Common myeloid progenitor, CD34-positive (primary cell): ENCODE measurements around the gene FGFR1OP2.
"Not testable (repeated sequence)": the region's sequence is repeated elsewhere in the genome, so short reads cannot be mapped to it uniquely, and the experiment has no call there.

Source experiments
- CTCF ChIA-PET: fragments of 350-600 bp; sonication (Branson Sonifier 250); formaldehyde crosslinking; loops from one replicate; lab custom pipeline; 2021; ENCODE audit warnings: antibody characterized with exemption; lab: Charles Lee
- POLR2A ChIA-PET: fragments of 350-600 bp; sonication (Branson Sonifier 250); formaldehyde crosslinking; loops from one replicate; lab custom pipeline; 2021; ENCODE audit warnings: antibody characterized with exemption; lab: Charles Lee
- DNase-seq, 3 donors: peaks; one replicate each; pipeline versions ENCODE4 v3.0.0 to v3.0.0-alpha.2; 2013
- H3K27ac ChIP-seq, 2 experiments: 1 replicate in 1 of 2; 2 replicates in 1 of 2; pipeline ENCODE4 v1.7.0; 2013; ENCODE audit warnings: inconsistent platforms in 2 of 2, low read length in 2 of 2, mild to moderate bottlenecking in 2 of 2, low read depth in 1 of 2, moderate library complexity in 1 of 2; ENCODE audit not compliant: severe bottlenecking in 2 of 2, insufficient read depth in 1 of 2, poor library complexity in 1 of 2
- H3K27me3 ChIP-seq, 5 experiments: replicated peaks in 2 of 5; 1 replicate in 3 of 5; 2 replicates in 2 of 5; pipeline versions ENCODE4 v1.6.1 to v1.7.0; 2013; ENCODE audit warnings: low read length in 4 of 5, mild to moderate bottlenecking in 2 of 5, moderate library complexity in 2 of 5, inconsistent platforms in 1 of 5; ENCODE audit not compliant: insufficient read depth in 5 of 5, control insufficient read depth in 4 of 5
- H3K36me3 ChIP-seq, 4 experiments: 1 replicate in 2 of 4; 2 replicates in 2 of 4; pipeline versions ENCODE4 v1.6.1 to v1.7.0; 2013; ENCODE audit warnings: low read length in 3 of 4, control low read depth in 1 of 4, mild to moderate bottlenecking in 1 of 4; ENCODE audit not compliant: control insufficient read depth in 4 of 4, insufficient read depth in 4 of 4
- H3K4me1 ChIP-seq, 4 experiments: 1 replicate in 3 of 4; 2 replicates in 1 of 4; pipeline versions ENCODE4 v1.6.1 to v1.7.1; 2013; ENCODE audit warnings: low read length in 3 of 4, mild to moderate bottlenecking in 3 of 4, control low read depth in 1 of 4, inconsistent platforms in 1 of 4, moderate library complexity in 1 of 4; ENCODE audit not compliant: control insufficient read depth in 4 of 4, insufficient read depth in 4 of 4; ENCODE audit errors: control extremely low read depth in 1 of 4
- H3K4me3 ChIP-seq, 7 experiments: 1 replicate in 4 of 7; 2 replicates in 3 of 7; pipeline versions ENCODE4 v1.5.1 to v1.7.0; 2013; ENCODE audit warnings: mild to moderate bottlenecking in 7 of 7, low read length in 6 of 7, moderate library complexity in 6 of 7, inconsistent platforms in 2 of 7, low read depth in 2 of 7, control low read depth in 1 of 7; ENCODE audit not compliant: insufficient read depth in 4 of 7, control insufficient read depth in 1 of 7; ENCODE audit errors: extremely low read depth in 1 of 7
- H3K9me3 ChIP-seq, 5 experiments: 1 replicate in 4 of 5; 2 replicates in 1 of 5; pipeline versions ENCODE4 v1.6.1 to v1.7.1; 2013; ENCODE audit warnings: low read length in 4 of 5, mild to moderate bottlenecking in 2 of 5, inconsistent platforms in 1 of 5, low read depth in 1 of 5, moderate library complexity in 1 of 5; ENCODE audit not compliant: control insufficient read depth in 4 of 5, insufficient read depth in 2 of 5; ENCODE audit errors: control extremely low read depth in 1 of 5
- WGBS: methylation state at CpG from one replicate; pipeline ENCODE4 v1.1.5; 2013; ENCODE audit not compliant: insufficient coverage; 5-methylcytosine and 5-hydroxymethylcytosine counted together

Gene FGFR1OP2

DNA sequence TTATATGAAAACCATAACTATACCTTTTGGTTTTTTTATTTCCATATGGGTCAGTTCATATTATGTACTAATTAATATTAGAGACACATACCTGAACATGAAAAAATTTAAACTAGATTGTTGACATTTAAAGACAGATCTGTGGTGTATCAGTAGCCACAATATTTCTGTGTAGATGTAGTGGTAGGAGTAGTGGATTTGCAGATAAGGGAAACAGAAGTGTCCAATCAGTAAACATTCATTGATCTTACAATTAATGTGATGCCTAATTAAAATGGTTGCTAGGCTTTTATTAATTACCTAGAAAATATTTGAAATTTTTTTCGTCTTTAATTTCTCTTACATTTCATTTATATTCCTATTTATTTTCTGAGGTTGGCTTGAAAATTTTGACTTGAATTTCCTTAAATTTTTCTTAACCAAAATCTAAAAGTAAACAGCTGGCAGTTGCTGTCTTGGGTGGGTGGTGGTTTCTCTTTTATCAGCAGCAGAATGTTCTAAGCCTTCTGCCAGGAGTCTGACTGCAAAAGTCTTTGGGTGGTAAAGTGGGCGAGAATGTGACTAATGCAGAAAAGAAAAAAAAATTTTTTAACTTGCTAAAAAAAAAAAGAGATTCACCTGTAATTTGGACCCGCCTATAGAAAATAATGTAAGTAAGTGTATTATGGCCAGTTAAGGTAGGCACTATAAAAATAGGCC is 2.4 kb downstream of the FGFR1OP2 start:
- Histone ChIP-seq H3K36me3 (peaks cover 0 to 2% (median 0%) of the 10 kb centered on the region in 4 experiments), H3K4me3 (peak overlapping the region in 6 of 7 experiments; percentile 51 to 99 (median 96)), H3K27ac (peak overlapping the region; percentile 96 to 98), H3K27me3 (no peaks in the 10 kb centered on the region), H3K9me3 (peaks cover 0 to 2% (median 0%) of the 10 kb centered on the region in 5 experiments), H3K4me1 (peaks cover 19 to 56% (median 45%) of the 10 kb centered on the region in 4 experiments)
- peak; percentile 40 to 79 (median 69) for DNase-seq
- WGBS = 14% methylated on average over 1 of the region's 3 CpGs
- CTCF ChIA-PET = interaction anchor here (1.1 kb wide), 1 partner anchor 14 kb away, joined by 3 read pairs; no protein-coding TSS in a partner anchor
- POLR2A ChIA-PET = no interaction called here

DNA sequence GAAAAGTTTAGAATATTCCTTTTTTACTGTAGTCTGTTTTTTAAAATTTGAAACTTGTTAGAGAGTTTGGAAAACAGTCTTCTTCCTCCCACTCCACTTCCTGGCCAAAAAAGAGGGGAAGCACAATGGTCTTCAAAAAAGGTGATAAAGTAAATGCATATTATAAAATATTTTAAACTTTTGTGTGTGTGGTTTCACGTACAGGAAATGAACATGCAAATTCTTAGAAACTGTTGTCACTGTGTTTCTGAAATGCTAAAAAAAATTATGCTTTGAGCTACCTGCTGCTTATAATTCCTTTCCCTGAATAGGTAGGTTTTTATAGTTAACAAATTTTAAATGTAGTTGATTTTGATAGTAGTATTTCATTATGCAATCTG is 2.9 kb downstream of the FGFR1OP2 start:
- DNase-seq = peak; percentile 50 to 82 (median 68)
- peak overlapping the region; percentile 96 to 98 for H3K27ac ChIP-seq

DNA sequence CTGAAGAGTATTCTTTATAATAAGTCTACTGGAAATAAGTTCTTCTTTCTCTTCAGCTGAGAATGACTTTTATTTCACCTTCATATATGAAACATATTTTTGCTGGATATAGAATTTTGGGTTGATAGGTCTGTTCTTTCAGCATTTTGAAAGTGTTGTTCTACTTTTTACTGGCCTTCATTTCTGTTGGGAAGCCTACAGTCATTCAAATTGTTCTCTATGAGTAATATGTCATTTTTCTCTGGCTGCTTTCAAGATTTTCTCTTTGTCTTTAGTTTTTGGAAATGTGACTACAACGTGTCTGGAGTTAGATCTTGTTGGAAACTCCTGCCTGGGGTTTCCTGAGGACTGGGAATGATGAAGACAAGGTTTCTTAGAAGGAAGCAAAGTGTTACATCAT is 10.0 kb downstream of the FGFR1OP2 start:
- Histone ChIP-seq H3K4me1 (peaks cover 3 to 24% (median 8%) of the 10 kb centered on the region in 4 experiments), H3K36me3 (peaks cover 7 to 24% (median 15%) of the 10 kb centered on the region in 4 experiments), H3K27me3 (no peaks in the 10 kb centered on the region), H3K4me3 (no peak overlapping the region), H3K27ac (no peak overlapping the region), H3K9me3 (peaks cover 0 to 23% (median 2%) of the 10 kb centered on the region in 5 experiments)
- CTCF ChIA-PET = no interaction called here
- POLR2A ChIA-PET = no interaction called here
- DNase-seq = no peak
- WGBS = no CpG with 5 or more reads among the region's 1 CpG

More for the DNA sequence above, 2.9 kb downstream of the FGFR1OP2 start:
- no CpG with 5 or more reads among the region's 1 CpG for WGBS
- ChIA-PET CTCF (interaction anchor here (1.1 kb wide), 1 partner anchor 13 kb away, joined by 3 read pairs; no protein-coding TSS in a partner anchor), POLR2A (interaction anchor here (0.8 kb wide), 1 partner anchor 75 kb away, joined by 3 read pairs; no protein-coding TSS in a partner anchor)
- H3K4me1 ChIP-seq = peaks cover 14 to 51% (median 40%) of the 10 kb centered on the region in 4 experiments
- peaks cover 0 to 2% (median 0%) of the 10 kb centered on the region in 5 experiments for H3K9me3 ChIP-seq
- peak overlapping the region in 6 of 7 experiments; percentile 51 to 99 (median 96) for H3K4me3 ChIP-seq
- peaks cover 0 to 6% (median under 1%) of the 10 kb centered on the region in 4 experiments for H3K36me3 ChIP-seq
- no peaks in the 10 kb centered on the region for H3K27me3 ChIP-seq

DNA sequence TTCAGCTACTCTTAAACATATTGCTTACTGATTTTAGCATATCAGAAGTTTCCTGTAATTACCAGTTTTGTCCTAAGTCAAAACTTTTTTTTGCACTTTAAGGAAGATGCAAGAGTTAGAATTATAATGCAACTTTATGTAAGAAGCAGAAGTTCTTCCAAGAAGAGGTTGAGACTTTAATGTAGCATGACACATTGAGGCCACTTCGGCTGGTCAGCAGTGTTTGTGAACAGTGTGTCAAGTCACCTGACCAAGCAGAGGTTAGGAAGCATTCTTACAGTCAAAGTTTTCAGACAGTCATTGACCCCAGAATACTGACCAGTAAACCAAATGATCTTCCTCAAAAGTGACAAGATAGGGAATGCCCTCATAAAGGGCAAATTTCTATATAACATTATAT is 15.2 kb downstream of the FGFR1OP2 start:
- POLR2A ChIA-PET = interaction anchor here (0.5 kb wide), 1 partner anchor 35 kb away, joined by 3 read pairs; no protein-coding TSS in a partner anchor
- peak in 2 of 3 donors; percentile 37 to 54 for DNase-seq
- peaks cover 5 to 26% (median 12%) of the 10 kb centered on the region in 4 experiments for H3K4me1 ChIP-seq
- CTCF ChIA-PET = no interaction called here
- peaks cover 13 to 34% (median 24%) of the 10 kb centered on the region in 4 experiments for H3K36me3 ChIP-seq
- no peaks in the 10 kb centered on the region for H3K27me3 ChIP-seq
- H3K27ac ChIP-seq = peak overlapping the region in 1 of 2 experiments; percentile 61
- 33% methylated on average over 1 of the region's 1 CpG for WGBS
- H3K4me3 ChIP-seq = peak overlapping the region in 2 of 7 experiments; percentile 1 to 23
- peaks cover 0 to 7% (median 0%) of the 10 kb centered on the region in 5 experiments for H3K9me3 ChIP-seq

DNA sequence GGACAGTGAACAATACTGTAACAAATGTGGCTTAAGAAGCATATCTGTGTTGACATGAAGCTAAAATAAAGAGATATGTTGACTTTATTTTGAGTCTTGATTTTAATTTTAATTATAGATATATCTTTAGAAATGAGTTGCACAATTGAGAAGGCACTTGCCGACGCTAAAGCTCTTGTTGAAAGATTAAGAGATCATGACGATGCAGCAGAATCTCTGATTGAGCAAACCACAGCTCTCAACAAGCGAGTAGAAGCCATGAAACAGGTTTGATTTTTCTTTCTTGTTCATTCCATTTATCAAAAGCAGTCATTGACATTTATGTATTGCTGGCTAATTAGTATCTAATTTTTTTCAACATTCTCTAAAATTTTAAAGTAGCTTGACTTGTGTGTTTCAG is 15.8 kb downstream of the FGFR1OP2 start:
- Histone ChIP-seq H3K36me3 (peaks cover 13 to 31% (median 23%) of the 10 kb centered on the region in 4 experiments), H3K4me1 (peaks cover 5 to 26% (median 12%) of the 10 kb centered on the region in 4 experiments), H3K4me3 (peak overlapping the region in 1 of 7 experiments; percentile 1), H3K27ac (peak overlapping the region in 1 of 2 experiments; percentile 61), H3K9me3 (peaks cover 0 to 3% (median 0%) of the 10 kb centered on the region in 5 experiments), H3K27me3 (no peaks in the 10 kb centered on the region)
- peak in 2 of 3 donors; percentile 31 to 49 for DNase-seq
- WGBS = no CpG with 5 or more reads among the region's 4 CpGs
- ChIA-PET CTCF (interaction anchor here (0.9 to 1.3 kb wide), 6 partner anchors 11 to 60 kb away, joined by 3 to 7 read pairs (median 4); partner anchors contain the start of gene TM7SF3), POLR2A (interaction anchor here (0.5 kb wide), 1 partner anchor 35 kb away, joined by 3 read pairs; no protein-coding TSS in a partner anchor)

DNA sequence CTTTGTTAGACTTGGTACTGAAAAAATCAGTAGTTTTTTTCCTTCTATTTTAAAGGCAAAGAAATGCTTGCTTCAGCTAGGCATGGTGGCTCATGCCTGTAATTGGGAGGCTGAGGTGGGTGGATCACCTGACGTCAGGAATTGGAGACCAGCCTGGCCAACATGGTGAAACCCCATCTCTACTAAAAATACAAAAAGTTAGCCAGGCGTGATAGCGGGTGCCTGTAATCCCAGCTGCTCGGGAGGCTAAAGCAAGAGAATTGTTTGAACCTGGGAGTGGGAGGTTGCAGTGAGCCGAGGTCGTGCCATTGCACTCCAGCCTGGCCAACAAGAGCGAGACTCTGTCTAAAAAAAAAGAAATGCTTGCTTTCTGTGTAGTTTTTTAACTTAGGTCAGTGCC is 23.1 kb downstream of the FGFR1OP2 start:
- H3K27ac ChIP-seq, POLR2A ChIA-PET, H3K27me3 ChIP-seq, H3K4me3 ChIP-seq, H3K9me3 ChIP-seq, H3K4me1 ChIP-seq, DNase-seq: not testable (repeated sequence)
- 95% methylated on average over 6 of the region's 7 CpGs for WGBS
- H3K36me3 ChIP-seq = peaks cover 8 to 72% (median 36%) of the 10 kb centered on the region in 4 experiments
- CTCF ChIA-PET = interaction anchor here (0.9 kb wide), 1 partner anchor 10 kb away, joined by 3 read pairs; no protein-coding TSS in a partner anchor
